Left lung (tissue), 10 donors: ENCODE results near the gene INO80. TPM values are rescaled to one million over a fixed set of nuclear protein-coding genes. Genes with fewer than 3 reads are reported as not detected.

Experiments
- ATAC-seq: fragments of 200-7000 bp; cut with Tn5 transposase; one replicate; pipeline ENCODE4 v1.9.1; 2020; ENCODE audit warnings: moderate library complexity
- DNase-seq, 4 donors: peaks; one replicate each; pipeline ENCODE4 v3.0.0-alpha.2; 2013 to 2020
- H3K27ac ChIP-seq, 2 donors: fragments of 200-600 bp; sonication (generic) in 1 of 2; one replicate each; pipeline versions ENCODE4 v1.5.0 to v1.8.0; 2020 to 2021
- H3K27me3 ChIP-seq, 2 donors: fragments of 200-600 bp; sonication (generic) in 1 of 2; one replicate each; pipeline versions ENCODE4 v1.5.0 to v1.8.0; 2020 to 2021
- H3K36me3 ChIP-seq, 2 donors: fragments of 200-600 bp; sonication (generic) in 1 of 2; one replicate each; pipeline versions ENCODE4 v1.5.0 to v1.8.0; 2020 to 2021
- H3K4me1 ChIP-seq, 2 donors: fragments of 200-600 bp; one replicate each; pipeline ENCODE4 v1.8.0; 2021
- H3K4me3 ChIP-seq, 2 donors: fragments of 200-600 bp; sonication (generic) in 1 of 2; one replicate each; pipeline versions ENCODE4 v1.5.0 to v1.8.0; 2020 to 2021; ENCODE audit warnings: mild to moderate bottlenecking in 1 of 2
- H3K9me3 ChIP-seq, 2 donors: fragments of 200-600 bp; sonication (generic) in 1 of 2; one replicate each; pipeline versions ENCODE4 v1.5.0 to v1.8.0; 2020 to 2021
- intact Hi-C, 2 donors: fragments of 100-400 bp; cut with DNase I; formaldehyde crosslinking; loops; one replicate each; pipeline versions ENCODE4 v1.11.2 to v1.14.2; 2022
- polyA plus RNA-seq, 6 donors: library from polyadenylated mRNA; unstranded; fragments of 120-200 nt; gene quantifications; one replicate each; pipeline ENCODE4 v1.2.1, GENCODE V29; 2013; ENCODE audit not compliant: insufficient read length in 6 of 6
- total RNA-seq, 2 donors: library from RNA; stranded (reverse); fragmentation: NEBNext Ultra II Directional; extraction: Animal tissue kit (Norgen Biotek cat#: 25700); gene quantifications; one replicate each; pipeline ENCODE4 v1.2.1, GENCODE V29; 2021
- TF ChIP-seq, protein P1 (sequence below), 2 donors: fragments of 200-600 bp; sonication (generic) in 1 of 2; IDR thresholded peaks; one replicate each; pipeline versions ENCODE4 v1.5.0 to v1.8.0; 2021; ENCODE audit warnings: antibody characterized with exemption in 2 of 2
- donor health status: DM: no; HTN: yes; CAD: no.
- donor health status: DM: no; HTN: no; CAD: no.

INO80 gene
- total and polyA plus RNA-seq, 8 donors = 20.1 to 31.0 (median 26.0) TPM

DNA sequence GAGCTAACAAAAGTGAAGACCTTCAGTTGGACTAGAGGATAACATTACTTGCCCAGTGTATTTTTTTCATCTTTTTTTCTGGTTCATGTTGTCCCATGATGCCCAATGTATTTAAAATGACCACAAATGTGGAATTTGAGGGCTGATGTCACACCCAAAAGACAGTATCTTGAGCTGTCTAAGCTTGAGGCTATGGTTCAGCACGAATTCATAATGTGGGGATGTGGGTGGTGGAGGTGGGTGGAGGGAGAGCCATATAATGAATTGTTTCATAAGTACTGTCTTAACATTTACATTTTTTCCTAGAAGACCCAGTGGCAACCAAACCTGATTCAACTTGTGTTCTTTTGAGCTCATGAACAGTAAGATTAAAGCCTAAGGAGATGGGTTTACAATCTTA lies 125.3 kb downstream of the INO80 start:
- no peak for ATAC-seq
- TF ChIP-seq, protein P1, sequence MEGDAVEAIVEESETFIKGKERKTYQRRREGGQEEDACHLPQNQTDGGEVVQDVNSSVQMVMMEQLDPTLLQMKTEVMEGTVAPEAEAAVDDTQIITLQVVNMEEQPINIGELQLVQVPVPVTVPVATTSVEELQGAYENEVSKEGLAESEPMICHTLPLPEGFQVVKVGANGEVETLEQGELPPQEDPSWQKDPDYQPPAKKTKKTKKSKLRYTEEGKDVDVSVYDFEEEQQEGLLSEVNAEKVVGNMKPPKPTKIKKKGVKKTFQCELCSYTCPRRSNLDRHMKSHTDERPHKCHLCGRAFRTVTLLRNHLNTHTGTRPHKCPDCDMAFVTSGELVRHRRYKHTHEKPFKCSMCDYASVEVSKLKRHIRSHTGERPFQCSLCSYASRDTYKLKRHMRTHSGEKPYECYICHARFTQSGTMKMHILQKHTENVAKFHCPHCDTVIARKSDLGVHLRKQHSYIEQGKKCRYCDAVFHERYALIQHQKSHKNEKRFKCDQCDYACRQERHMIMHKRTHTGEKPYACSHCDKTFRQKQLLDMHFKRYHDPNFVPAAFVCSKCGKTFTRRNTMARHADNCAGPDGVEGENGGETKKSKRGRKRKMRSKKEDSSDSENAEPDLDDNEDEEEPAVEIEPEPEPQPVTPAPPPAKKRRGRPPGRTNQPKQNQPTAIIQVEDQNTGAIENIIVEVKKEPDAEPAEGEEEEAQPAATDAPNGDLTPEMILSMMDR (IDR thresholded peaks at IDR 0.05) = no peak
- intact Hi-C loops = no loop called here
- Histone ChIP-seq H3K27ac (no peak overlapping the region), H3K4me3 (no peak overlapping the region), H3K4me1 (no peaks in the 10 kb centered on the region), H3K9me3 (no peaks in the 10 kb centered on the region), H3K27me3 (no peaks in the 10 kb centered on the region), H3K36me3 (peaks cover 0 to 90% of the 10 kb centered on the region in 2 donors)
- no peak for DNase-seq

DNA sequence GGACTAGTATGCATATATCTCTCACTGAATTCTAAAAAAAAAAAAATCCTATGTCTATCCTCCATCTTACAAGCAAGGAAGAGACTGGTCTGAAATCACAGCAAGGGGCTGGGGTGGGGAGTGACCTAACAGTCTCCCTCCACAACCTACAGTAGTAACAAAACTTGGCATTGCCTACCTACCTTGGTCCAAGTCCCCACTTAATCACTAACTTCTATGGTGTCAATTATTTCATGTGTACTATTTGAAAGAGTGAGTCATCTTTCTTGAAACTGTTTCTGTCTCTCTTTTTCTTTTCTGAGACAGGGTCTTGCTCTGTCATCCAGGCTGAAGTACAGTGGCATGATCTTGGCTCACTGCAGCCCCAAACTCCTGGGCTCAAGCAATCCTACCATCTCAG lies 126.0 kb downstream of the INO80 start:
- Histone ChIP-seq H3K27me3 (no peaks in the 10 kb centered on the region), H3K9me3 (no peaks in the 10 kb centered on the region), H3K36me3 (peaks cover 0 to 90% of the 10 kb centered on the region in 2 donors), H3K27ac (no peak overlapping the region), H3K4me3 (no peak overlapping the region), H3K4me1 (no peaks in the 10 kb centered on the region)
- intact Hi-C loops = no loop called here
- DNase-seq = no peak
- TF ChIP-seq, protein P1 (IDR thresholded peaks at IDR 0.05) = no peak
- no peak for ATAC-seq

DNA sequence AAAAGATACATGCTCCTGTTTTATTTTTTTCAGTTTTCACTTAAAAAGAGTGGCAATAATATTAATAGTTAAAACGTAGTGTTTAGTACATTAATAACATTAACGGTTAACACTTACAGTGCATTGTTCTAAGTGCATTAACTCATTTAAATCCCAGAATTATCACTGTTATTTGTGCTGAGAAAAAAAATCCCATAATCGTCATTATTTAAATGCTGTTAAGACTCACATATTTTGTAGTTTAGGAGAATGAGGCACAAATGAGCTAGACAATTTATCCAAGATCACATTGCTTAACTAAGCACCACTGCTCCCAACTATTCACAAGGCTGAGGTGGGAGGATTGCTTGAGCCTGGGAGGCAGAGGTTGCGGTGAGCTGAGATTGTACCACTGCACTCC lies 127.9 kb downstream of the INO80 start:
- TF ChIP-seq, protein P1 (IDR thresholded peaks at IDR 0.05) = no peak
- H3K27me3 ChIP-seq = no peaks in the 10 kb centered on the region
- no peak for ATAC-seq
- no peaks in the 10 kb centered on the region for H3K4me1 ChIP-seq
- H3K9me3 ChIP-seq = no peaks in the 10 kb centered on the region
- H3K4me3 ChIP-seq = no peak overlapping the region
- intact Hi-C loops = no loop called here
- H3K36me3 ChIP-seq = peaks cover 0 to 91% of the 10 kb centered on the region in 2 donors
- H3K27ac ChIP-seq = no peak overlapping the region
- no peak for DNase-seq

DNA sequence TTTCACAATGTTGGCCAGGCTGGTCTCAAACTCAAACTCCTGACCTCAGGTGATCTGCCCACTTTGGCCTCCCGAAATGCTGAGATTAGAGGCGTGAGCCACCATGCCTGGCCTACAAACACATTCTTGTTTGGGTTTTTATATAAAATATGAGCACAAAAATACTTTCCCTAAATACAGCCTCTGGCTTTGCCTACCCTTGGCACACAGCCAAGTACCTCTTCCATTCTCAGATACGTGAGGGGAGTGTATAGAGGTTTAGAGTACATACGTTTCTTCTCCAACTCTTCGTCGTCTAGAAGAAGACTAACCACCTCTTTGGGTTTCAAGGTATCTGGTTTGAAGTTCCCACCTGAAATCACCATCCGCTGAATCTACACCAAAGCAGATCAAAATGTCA lies 129.3 kb downstream of the INO80 start:
- intact Hi-C loops = no loop called here
- Histone ChIP-seq H3K27ac (no peak overlapping the region), H3K27me3 (no peaks in the 10 kb centered on the region), H3K9me3 (no peaks in the 10 kb centered on the region), H3K36me3 (peaks cover 8 to 91% of the 10 kb centered on the region in 2 donors), H3K4me1 (peaks cover 0 to 8% of the 10 kb centered on the region in 2 donors), H3K4me3 (no peak overlapping the region)
- TF ChIP-seq, protein P1 (IDR thresholded peaks at IDR 0.05) = no peak
- no peak for DNase-seq
- no peak for ATAC-seq

DNA sequence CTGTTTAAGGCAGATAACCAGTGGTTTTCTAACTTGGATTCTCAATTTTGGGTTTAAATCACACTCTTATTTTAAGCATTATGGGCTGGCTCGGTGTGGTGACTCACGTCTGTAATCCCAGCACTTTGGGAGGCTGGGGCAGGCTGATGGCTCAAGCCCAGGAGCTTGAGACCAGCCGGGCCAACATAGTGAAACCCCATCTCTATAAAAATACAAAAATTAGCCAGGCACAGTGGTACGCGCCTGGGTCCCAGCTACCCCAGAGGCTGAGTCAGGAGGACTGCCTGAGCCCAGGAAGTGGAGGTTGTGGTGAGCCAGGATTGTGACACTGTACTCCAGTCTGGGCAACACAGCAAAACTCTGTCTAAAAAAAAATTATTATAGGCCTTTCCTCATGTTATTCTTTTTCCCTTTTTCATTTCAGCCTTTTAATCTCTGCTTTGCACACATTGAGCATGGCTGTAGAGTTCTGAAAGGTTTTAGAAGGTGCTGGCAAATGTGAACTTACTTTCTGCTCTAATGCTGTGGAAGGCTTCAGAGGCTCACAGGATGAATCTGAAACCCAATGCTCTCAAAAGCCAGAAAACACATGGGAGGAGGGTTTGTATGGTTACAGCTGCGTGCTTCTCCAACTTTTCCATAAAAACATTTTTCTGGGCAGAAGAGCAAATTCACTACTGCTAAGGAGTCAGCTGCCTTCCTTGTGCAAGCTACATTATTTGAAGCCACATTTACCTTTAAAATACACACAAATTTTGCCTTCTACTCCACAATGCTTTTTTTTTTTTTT lies 130.3 kb downstream of the INO80 start:
- TF ChIP-seq, protein P1 (IDR thresholded peaks at IDR 0.05) = no peak
- Histone ChIP-seq H3K4me1 (peaks cover 0 to 10% of the 10 kb centered on the region in 2 donors), H3K9me3 (no peaks in the 10 kb centered on the region), H3K36me3 (peaks cover 8 to 91% of the 10 kb centered on the region in 2 donors), H3K4me3 (no peak overlapping the region), H3K27ac (no peak overlapping the region), H3K27me3 (no peaks in the 10 kb centered on the region)
- DNase-seq (no peak), ATAC-seq (no peak)
- intact Hi-C loops = no loop called here
